HG03378 (cell line): ENCODE results near the gene CPD.

Experiments
- ATAC-seq: cut with Tn5 transposase; IDR thresholded peaks from one replicate; pipeline ENCODE4 v1.9.1; 2021; ENCODE audit warnings: mild to moderate bottlenecking, moderate library complexity; ENCODE audit not compliant: unreplicated experiment

The CPD gene

DNA sequence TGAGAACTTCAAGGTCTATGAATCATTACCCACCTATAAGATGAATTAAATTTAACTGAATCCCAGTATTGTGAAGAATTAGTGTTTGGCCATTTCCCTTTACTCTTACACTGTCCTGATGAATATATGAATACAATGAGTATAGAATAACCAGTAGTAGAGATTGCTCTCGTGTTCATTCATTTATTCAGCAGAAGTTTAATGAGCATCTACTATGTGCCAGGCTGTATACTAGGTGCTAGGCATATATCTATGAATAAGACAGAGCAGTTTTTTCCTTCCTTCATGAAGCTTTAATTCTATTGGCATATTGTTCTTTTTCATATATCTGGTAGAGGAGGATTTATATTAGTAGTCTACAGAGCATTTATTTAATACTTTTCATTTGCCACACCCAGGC is 104.4 kb downstream of the CPD start:
- ATAC-seq = no peak

DNA sequence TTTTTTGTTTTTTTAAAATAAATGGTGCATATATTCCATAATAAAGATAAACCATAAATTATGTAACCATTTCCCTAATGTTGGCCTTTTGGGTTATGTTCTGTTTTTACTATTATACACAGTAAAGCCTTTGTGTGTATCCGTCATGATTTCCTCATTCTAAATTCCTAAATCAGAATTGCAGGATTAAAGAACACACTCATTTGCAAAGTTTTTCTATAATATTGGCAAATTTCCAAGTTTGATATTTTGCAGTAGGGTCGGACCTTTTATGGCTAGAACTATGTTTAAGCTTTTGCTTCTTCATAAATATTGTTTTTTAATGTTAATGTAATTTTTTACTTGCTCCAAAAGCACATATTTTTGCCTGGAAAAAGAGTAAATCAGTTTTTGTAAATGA is 115.1 kb downstream of the CPD start:
- ATAC-seq = no peak

DNA sequence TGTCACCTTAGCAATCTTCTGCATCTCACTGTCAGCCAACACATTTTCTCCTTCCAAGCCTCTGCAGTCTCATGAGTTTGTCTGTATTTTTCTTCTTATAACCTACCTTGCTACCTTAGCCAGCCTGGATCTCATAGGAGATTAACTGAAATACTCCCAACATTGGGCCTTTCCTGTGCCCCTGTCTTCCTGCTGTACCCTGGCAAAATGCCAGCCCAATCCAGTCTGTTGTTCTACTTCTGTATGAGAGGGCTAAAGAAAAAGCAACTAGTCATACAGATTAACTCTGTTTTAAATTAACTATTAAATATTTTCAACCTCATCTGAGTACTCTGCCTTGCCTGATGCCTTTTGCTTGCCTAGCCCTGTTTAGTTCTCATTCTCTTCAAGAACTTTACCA is 116.9 kb downstream of the CPD start:
- no peak for ATAC-seq

DNA sequence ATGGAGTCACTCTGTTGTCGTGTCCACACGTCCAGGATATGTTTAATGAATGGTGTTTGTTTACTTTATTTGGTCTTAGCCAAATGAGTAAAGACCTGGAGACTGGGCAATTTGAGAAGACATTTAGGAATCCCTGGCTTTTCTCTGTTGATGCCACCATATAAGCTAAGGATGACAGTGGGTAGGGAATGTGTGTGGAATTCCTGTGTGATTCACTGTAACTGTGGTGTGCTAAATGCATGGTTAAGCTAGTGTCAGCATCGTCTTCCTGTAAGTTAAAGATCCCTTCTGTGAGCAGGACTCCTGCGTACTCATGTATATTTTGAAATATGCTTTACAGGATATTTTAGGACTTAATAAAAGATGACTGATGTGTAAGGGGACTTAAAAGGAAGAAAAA is 124.8 kb downstream of the CPD start:
- ATAC-seq = no peak

DNA sequence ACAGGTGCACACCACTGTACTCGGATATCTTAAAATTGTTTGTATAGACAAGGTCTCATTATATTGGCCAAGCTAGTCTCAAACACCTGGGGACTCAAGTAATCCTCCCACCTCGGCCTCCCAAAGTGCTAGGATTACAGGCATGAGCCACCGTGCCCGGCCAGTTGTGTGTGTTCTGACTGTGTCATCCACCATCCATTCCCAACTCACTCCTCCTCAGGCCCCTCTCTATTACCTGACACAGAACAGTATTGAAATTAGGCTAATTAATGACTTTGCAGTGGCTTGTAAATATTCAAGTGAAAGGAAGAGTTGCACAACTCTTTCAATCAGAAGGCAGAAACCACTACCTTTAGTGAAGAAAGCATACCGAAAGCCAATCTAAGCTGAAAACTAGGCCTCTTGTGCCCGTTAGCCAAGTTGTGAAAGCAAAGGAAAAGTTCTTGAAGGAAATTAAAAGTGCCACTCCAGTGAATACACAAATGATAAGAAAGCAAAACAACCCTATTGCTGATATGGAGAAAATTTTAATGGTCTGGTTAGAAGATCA is 127.2 kb downstream of the CPD start:
- ATAC-seq = no peak

DNA sequence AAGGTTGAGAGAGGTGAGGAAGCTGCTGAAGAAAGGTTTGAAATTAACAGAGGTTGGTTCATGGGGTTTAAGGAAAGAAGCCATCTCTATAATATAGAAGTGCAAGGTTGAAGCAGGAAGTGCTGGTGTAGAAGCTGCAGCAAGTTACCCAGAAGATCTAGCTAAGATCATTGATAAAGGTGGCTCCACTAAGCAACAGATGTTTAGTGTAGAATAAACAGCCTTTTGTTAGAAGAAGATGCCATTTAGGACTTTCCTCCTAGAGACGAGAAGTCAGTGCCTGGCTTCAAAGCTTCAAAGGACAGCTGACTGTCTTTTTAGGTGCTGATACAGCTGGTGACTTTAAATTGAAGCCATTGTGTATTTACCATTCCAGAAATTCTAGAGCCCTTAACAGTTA is 127.8 kb downstream of the CPD start:
- ATAC-seq = no peak

DNA sequence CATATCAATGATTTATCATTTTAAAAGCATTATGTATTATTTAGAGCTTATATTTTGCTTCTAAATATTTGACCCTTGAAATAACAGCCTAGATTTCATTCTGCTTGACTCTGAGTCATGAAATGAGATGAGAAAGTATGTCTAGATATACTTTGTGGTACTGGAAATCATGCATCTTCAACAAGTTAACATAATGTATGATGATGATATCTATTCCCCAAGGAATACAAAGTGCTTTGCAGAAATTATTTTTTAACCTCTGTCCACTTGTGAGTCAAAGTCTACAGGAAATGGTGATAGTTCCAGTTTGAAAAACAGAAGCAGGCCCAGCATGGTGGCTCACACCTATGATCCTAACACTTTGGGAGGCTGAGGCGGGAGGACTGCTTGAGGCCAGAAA is 134.6 kb downstream of the CPD start:
- no peak for ATAC-seq

DNA sequence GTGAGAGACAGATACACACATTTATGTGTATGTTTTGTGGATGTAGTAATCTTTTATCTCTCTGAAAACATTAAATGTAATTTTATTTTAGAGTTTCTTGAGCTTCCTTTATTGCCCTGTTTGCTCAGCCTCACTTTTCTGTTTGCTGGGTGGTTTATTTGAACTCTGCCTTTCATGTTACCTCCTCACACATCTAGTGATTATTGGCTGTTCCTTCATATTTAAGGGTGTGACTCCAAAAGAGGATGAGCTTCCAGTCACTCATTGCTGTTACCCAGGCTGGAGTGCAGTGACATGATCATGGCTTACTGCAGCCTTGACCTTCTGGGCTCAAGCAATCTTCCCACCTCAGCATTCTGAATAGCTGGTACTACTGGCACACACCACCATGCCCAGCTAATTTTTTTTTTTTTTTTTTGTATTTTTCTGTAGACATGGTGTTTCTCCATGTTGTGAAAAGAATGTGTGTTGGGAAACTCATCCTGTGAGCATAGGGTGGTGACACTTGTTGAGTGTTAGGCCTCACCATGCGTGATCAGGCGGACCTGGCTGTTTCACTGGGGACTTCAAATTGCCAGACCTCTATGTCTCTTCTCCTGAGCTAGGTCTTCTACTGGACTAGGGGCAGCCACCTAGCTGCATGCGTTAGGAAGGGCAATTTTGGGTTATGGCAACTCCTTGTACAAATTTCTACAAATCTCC is 136.3 kb downstream of the CPD start:
- no peak for ATAC-seq

DNA sequence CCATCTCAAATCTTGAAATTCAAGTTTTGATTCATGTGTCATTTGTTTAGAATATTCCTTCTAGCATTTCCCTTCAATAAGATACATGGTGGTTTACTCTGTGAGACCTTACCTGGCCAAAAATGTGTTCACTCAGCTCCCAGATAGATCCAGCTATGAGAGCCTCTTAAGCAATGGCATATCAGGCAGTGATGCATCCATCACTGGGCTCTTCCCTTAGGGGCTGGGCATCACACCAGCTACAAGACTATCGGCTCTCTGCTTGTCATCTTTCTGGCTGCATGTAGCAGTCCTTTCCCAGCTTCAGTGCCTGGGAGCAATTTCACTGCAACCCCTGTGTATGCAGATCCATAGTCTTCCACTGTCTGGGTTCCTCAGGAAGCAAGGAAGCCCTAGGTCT is 139.1 kb downstream of the CPD start:
- ATAC-seq = no peak

DNA sequence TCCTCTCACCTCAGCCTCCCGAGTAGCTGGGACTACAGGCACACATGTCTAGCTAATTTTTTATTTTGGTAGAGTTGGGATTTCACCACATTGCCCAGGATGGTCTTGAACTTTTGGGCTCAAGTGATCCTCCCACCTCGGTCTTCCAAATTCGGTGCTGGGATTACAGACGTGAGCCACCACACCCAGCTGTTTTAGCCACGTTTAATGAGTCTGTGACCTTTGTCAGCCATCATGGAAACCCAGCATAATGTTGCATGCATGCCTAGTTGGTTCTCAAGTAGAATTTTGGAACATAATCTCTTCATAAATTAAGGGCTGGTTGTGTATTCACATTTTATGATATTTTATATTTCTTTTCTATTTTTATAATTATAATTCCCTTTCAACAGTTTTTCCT is 140.4 kb downstream of the CPD start:
- no peak for ATAC-seq
